CD14-positive monocyte (primary cell): ENCODE data around the gene ANTXR2. TPM values are rescaled to one million over a fixed set of nuclear protein-coding genes. Genes with fewer than 3 reads are reported as not detected.

ENCODE experiments used
- DNase-seq, 3 donors: peaks; one replicate each; pipeline ENCODE4 v3.0.0-alpha.2; 2011 to 2022
- H2AFZ ChIP-seq: 2 replicates; pipeline ENCODE4 v1.6.0; 2012; ENCODE audit warnings: mild to moderate bottlenecking, low read depth, low read length, inconsistent platforms; ENCODE audit not compliant: insufficient read depth, poor library complexity, severe bottlenecking
- H3K27ac ChIP-seq, 2 donors: 1 replicate in 1 of 2; 2 replicates in 1 of 2; pipeline ENCODE4 v1.5.1; 2012 to 2013; ENCODE audit warnings: low read length in 2 of 2, control low read depth in 1 of 2, inconsistent platforms in 1 of 2, low read depth in 1 of 2, mild to moderate bottlenecking in 1 of 2
- H3K27me3 ChIP-seq, 2 donors: one replicate each; pipeline versions ENCODE4 v1.6.0 to v1.6.1; 2011 to 2013; ENCODE audit warnings: low read length in 2 of 2; ENCODE audit not compliant: control insufficient read depth in 2 of 2, insufficient read depth in 2 of 2
- H3K36me3 ChIP-seq, 2 donors: replicated peaks in 1 of 2; 1 replicate in 1 of 2; 2 replicates in 1 of 2; pipeline versions ENCODE4 v1.5.1 to v1.6.1; 2012 to 2013; ENCODE audit warnings: low read length in 2 of 2, control low read depth in 1 of 2, inconsistent platforms in 1 of 2, mild to moderate bottlenecking in 1 of 2; ENCODE audit not compliant: insufficient read depth in 2 of 2, control insufficient read depth in 1 of 2
- H3K4me1 ChIP-seq, 2 donors: 1 replicate in 1 of 2; 2 replicates in 1 of 2; pipeline versions ENCODE4 v1.5.1 to v1.6.1; 2012 to 2013; ENCODE audit warnings: low read length in 2 of 2, control low read depth in 1 of 2, inconsistent platforms in 1 of 2, mild to moderate bottlenecking in 1 of 2, moderate library complexity in 1 of 2; ENCODE audit not compliant: insufficient read depth in 2 of 2, control insufficient read depth in 1 of 2
- H3K4me2 ChIP-seq: replicated peaks from 2 replicates; pipeline ENCODE3; 2012; ENCODE audit warnings: low read length, moderate library complexity, mild to moderate bottlenecking; ENCODE audit not compliant: poor library complexity, severe bottlenecking; ENCODE audit errors: extremely low read depth
- H3K4me3 ChIP-seq, 3 experiments: fragments of 200-600 bp in 1 of 3; sonication (generic) in 1 of 3; replicated peaks in 1 of 3; 1 replicate in 2 of 3; 2 replicates in 1 of 3; pipeline ENCODE4 v1.5.1; 2011 to 2013; ENCODE audit warnings: low read length in 3 of 3, mild to moderate bottlenecking in 3 of 3, control low read depth in 2 of 3, low read depth in 2 of 3, inconsistent platforms in 1 of 3, moderate library complexity in 1 of 3
- H3K79me2 ChIP-seq: 2 replicates; pipeline ENCODE4 v1.6.0; 2012; ENCODE audit warnings: mild to moderate bottlenecking, control low read depth, inconsistent platforms, low read length, moderate library complexity; ENCODE audit not compliant: insufficient read depth
- H3K9ac ChIP-seq: 2 replicates; pipeline ENCODE4 v1.6.0; 2017; ENCODE audit warnings: low read length, mild to moderate bottlenecking; ENCODE audit not compliant: insufficient read depth, poor library complexity, severe bottlenecking
- H3K9me3 ChIP-seq, 2 donors: replicated peaks in 1 of 2; 1 replicate in 1 of 2; 2 replicates in 1 of 2; pipeline versions ENCODE4 v1.5.1 to v1.6.1; 2012 to 2013; ENCODE audit warnings: low read length in 2 of 2, control low read depth in 1 of 2; ENCODE audit not compliant: control insufficient read depth in 1 of 2, insufficient read depth in 1 of 2
- H4K20me1 ChIP-seq: 2 replicates; pipeline ENCODE4 v1.6.0; 2012; ENCODE audit warnings: mild to moderate bottlenecking, low read length, control low read depth, moderate library complexity; ENCODE audit not compliant: insufficient read depth
- H3K27ac Mint-ChIP-seq, 7 donors: one replicate each; pipeline ENCODE4 v1.8.0; 2020; ENCODE audit warnings: mild to moderate bottlenecking in 7 of 7, mixed read lengths in 7 of 7, moderate library complexity in 6 of 7, inconsistent platforms in 2 of 7
- H3K27me3 Mint-ChIP-seq, 3 donors: one replicate each; pipeline ENCODE4 v1.8.0; 2021 to 2022; ENCODE audit warnings: low read depth in 3 of 3, mild to moderate bottlenecking in 3 of 3, mixed read lengths in 3 of 3, moderate library complexity in 3 of 3, inconsistent platforms in 1 of 3
- H3K36me3 Mint-ChIP-seq, 2 donors: one replicate each; pipeline ENCODE4 v1.8.0; 2020; ENCODE audit warnings: mixed read lengths in 2 of 2, inconsistent platforms in 1 of 2, mild to moderate bottlenecking in 1 of 2
- H3K4me1 Mint-ChIP-seq: one replicate; pipeline ENCODE4 v1.8.0; 2020; ENCODE audit warnings: mild to moderate bottlenecking, mixed read lengths
- H3K4me3 Mint-ChIP-seq, 2 donors: one replicate each; pipeline ENCODE4 v1.8.0; 2020; ENCODE audit warnings: mild to moderate bottlenecking in 2 of 2, mixed read lengths in 2 of 2, moderate library complexity in 1 of 2
- H3K9me3 Mint-ChIP-seq, 7 donors: one replicate each; pipeline ENCODE4 v1.8.0; 2020 to 2022; ENCODE audit warnings: mixed read lengths in 7 of 7, mild to moderate bottlenecking in 6 of 7, moderate library complexity in 6 of 7, inconsistent platforms in 2 of 7
- WGBS: methylation state at CpG from one replicate; pipeline ENCODE4 v1.1.5; 2013; ENCODE audit warnings: missing lambda C conversion rate; ENCODE audit not compliant: insufficient coverage; 5-methylcytosine and 5-hydroxymethylcytosine counted together
- intact Hi-C, 2 donors: fragments of 100-400 bp; cut with micrococcal nuclease; formaldehyde crosslinking; loops; one replicate each; pipeline versions ENCODE4 v1.15.0 to v1.15.1; 2023
- polyA plus RNA-seq, 3 donors: library from polyadenylated mRNA; depleted of rRNA in 1 of 3; unstranded in 2 of 3; stranded (reverse) in 1 of 3; fragments of 300-500 nt in 2 of 3; fragments of >200 nt in 1 of 3; fragmentation: Illumina TruSeq in 2 of 3; gene quantifications; 1 replicate in 2 of 3; 2 replicates in 1 of 3; pipeline ENCODE4 v1.2.3, GENCODE V29; 2012 to 2021
- TF ChIP-seq, protein P1 (sequence below): fragments of 200-600 bp; IDR thresholded peaks from one replicate; pipeline ENCODE4 v1.8.0; 2022; ENCODE audit warnings: antibody characterized with exemption, mild to moderate bottlenecking

Gene ANTXR2
- polyA plus RNA-seq, 3 donors, result 15.4 to 69.6 (median 59.2) TPM

DNA sequence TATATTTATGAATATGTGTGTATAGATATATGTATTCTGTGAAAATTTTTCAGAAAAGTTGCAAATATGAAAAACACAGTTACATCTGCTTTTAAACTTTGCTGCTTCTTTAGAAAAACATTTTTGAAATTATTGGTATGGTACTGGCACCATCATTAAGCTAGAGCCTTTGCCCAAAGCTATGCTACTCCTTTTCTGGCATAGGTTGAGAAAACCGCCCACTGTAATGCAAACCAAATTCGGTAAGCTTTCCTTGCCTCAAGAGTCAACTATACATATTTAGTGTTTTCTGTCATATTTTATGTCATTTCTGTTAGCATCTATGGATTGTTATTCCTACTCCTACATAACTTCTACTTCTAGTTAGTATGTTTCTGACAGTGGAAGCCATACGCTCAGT, 50.7 kb downstream of the ANTXR2 start:
- Histone ChIP-seq H3K4me3 (no peak overlapping the region), H3K4me1 (peaks cover 10 to 20% of the 10 kb centered on the region in 2 donors), H3K4me2 (no peak overlapping the region), H3K36me3 (peaks cover 54 to 63% of the 10 kb centered on the region in 2 donors), H3K9me3 (no peaks in the 10 kb centered on the region), H2AFZ (no peak overlapping the region), H3K27me3 (no peaks in the 10 kb centered on the region), H3K27ac (peak overlapping the region in 1 of 2 donors; percentile 58), H4K20me1 (no peaks in the 10 kb centered on the region), H3K79me2 (peaks cover 25% of the 10 kb centered on the region), H3K9ac (no peak overlapping the region)
- H3K9me3 Mint-ChIP-seq, result no peaks in the 10 kb centered on the region
- intact Hi-C loops, result no loop called here
- peaks cover 8% of the 10 kb centered on the region for H3K4me1 Mint-ChIP-seq
- H3K36me3 Mint-ChIP-seq, result peaks cover 36 to 58% of the 10 kb centered on the region in 2 donors
- no peaks in the 10 kb centered on the region for H3K27me3 Mint-ChIP-seq
- TF ChIP-seq, protein P1, sequence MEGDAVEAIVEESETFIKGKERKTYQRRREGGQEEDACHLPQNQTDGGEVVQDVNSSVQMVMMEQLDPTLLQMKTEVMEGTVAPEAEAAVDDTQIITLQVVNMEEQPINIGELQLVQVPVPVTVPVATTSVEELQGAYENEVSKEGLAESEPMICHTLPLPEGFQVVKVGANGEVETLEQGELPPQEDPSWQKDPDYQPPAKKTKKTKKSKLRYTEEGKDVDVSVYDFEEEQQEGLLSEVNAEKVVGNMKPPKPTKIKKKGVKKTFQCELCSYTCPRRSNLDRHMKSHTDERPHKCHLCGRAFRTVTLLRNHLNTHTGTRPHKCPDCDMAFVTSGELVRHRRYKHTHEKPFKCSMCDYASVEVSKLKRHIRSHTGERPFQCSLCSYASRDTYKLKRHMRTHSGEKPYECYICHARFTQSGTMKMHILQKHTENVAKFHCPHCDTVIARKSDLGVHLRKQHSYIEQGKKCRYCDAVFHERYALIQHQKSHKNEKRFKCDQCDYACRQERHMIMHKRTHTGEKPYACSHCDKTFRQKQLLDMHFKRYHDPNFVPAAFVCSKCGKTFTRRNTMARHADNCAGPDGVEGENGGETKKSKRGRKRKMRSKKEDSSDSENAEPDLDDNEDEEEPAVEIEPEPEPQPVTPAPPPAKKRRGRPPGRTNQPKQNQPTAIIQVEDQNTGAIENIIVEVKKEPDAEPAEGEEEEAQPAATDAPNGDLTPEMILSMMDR, result no peak
- no peak for DNase-seq
- no peak overlapping the region for H3K4me3 Mint-ChIP-seq
- WGBS, result no CpG with 5 or more reads among the region's 3 CpGs
- H3K27ac Mint-ChIP-seq, result no peak overlapping the region

GRCh38 chr4:80017125-80017854, 55.7 kb downstream of the ANTXR2 start:
- Histone ChIP-seq H3K79me2 (peaks cover 35% of the 10 kb centered on the region), H3K4me3 (peak overlapping the region in 1 of 3 experiments; percentile 6), H3K36me3 (peaks cover 39 to 45% of the 10 kb centered on the region in 2 donors), H4K20me1 (peaks cover 15% of the 10 kb centered on the region), H3K9ac (no peak overlapping the region), H3K27me3 (no peaks in the 10 kb centered on the region), H3K9me3 (no peaks in the 10 kb centered on the region), H3K4me2 (peak overlapping the region; percentile 60), H3K4me1 (peaks cover 29 to 43% of the 10 kb centered on the region in 2 donors), H2AFZ (no peak overlapping the region), H3K27ac (peak overlapping the region; percentile 20 to 75)
- Mint-ChIP-seq H3K27me3 (no peaks in the 10 kb centered on the region), H3K36me3 (peaks cover 21 to 29% of the 10 kb centered on the region in 2 donors), H3K9me3 (no peaks in the 10 kb centered on the region), H3K27ac (peak overlapping the region in 2 of 7 donors; percentile 63 to 80), H3K4me3 (no peak overlapping the region), H3K4me1 (peaks cover 13% of the 10 kb centered on the region)
- TF ChIP-seq, protein P1, result no peak
- peak; percentile 44 to 88 (median 50) for DNase-seq
- intact Hi-C loops, result no loop called here
- WGBS, result 0% methylated on average over 1 of the region's 2 CpGs
